Tibial artery (tissue), 4 donors: ENCODE measurements around the gene FRY.

Experiments
- DNase-seq, 2 donors: peaks; one replicate each; pipeline ENCODE4 v3.0.0-alpha.2; 2019
- H3K27ac ChIP-seq, 2 donors: fragments of 200-600 bp; sonication (generic) in 1 of 2; 1 replicate in 1 of 2; 2 replicates in 1 of 2; pipeline ENCODE4 v1.5.1; 2018 to 2019; ENCODE audit warnings: mild to moderate bottlenecking in 1 of 2
- H3K27me3 ChIP-seq, 2 donors: fragments of 200-600 bp; sonication (generic) in 1 of 2; one replicate each; pipeline versions ENCODE4 v1.5.1 to v1.6.0; 2016 to 2019
- H3K36me3 ChIP-seq, 3 donors: fragments of 200-600 bp; sonication (generic) in 2 of 3; one replicate each; pipeline ENCODE4 v1.5.1; 2016 to 2019; ENCODE audit warnings: mild to moderate bottlenecking in 2 of 3
- H3K4me1 ChIP-seq, 4 donors: fragments of 200-600 bp; sonication (generic) in 2 of 4; 1 replicate in 3 of 4; 2 replicates in 1 of 4; pipeline ENCODE4 v1.5.1; 2016 to 2019
- H3K4me3 ChIP-seq, 2 donors: fragments of 200-600 bp; sonication (generic) in 1 of 2; 1 replicate in 1 of 2; 2 replicates in 1 of 2; pipeline ENCODE4 v1.5.1; 2018 to 2019; ENCODE audit warnings: mild to moderate bottlenecking in 2 of 2
- H3K9me3 ChIP-seq, 3 donors: fragments of 200-600 bp; sonication (generic) in 1 of 3; one replicate each; pipeline ENCODE4 v1.5.1; 2016 to 2019
- CTCF ChIP-seq, 2 experiments: fragments of 200-600 bp in 1 of 2; fragments of 450-650 bp in 1 of 2; IDR thresholded peaks; one replicate each; pipeline ENCODE4 v1.5.1; 2017 to 2019; ENCODE audit warnings: antibody characterized with exemption in 2 of 2, mild to moderate bottlenecking in 1 of 2, moderate library complexity in 1 of 2
- intact Hi-C: fragments of 100-400 bp; cut with DNase I; formaldehyde crosslinking; loops from one replicate; pipeline ENCODE4 v1.15.0; 2023; ENCODE audit warnings: low total_unique reads

FRY gene

GRCh38 chr13:32036757-32037156 is 5.2 kb downstream of the FRY start:
- peaks cover 0 to 94% (median 30%) of the 10 kb centered on the region in 4 donors for H3K4me1 ChIP-seq
- no peak for DNase-seq
- H3K27ac ChIP-seq = peak overlapping the region; percentile 36 to 55
- H3K36me3 ChIP-seq = no peaks in the 10 kb centered on the region
- H3K27me3 ChIP-seq = no peaks in the 10 kb centered on the region
- intact Hi-C loops = loop anchor here (10.0 kb wide), 1 partner anchor 78 kb away; no protein-coding TSS in a partner anchor
- no peaks in the 10 kb centered on the region for H3K9me3 ChIP-seq
- no peak for TF ChIP-seq CTCF (IDR thresholded peaks at IDR 0.05)
- H3K4me3 ChIP-seq = peak overlapping the region; percentile 25 to 26

- peaks cover 0 to 99% (median 30%) of the 10 kb centered on the region in 4 donors for H3K4me1 ChIP-seq
- intact Hi-C loops = loop anchor here (10.0 kb wide), 1 partner anchor 77 kb away; no protein-coding TSS in a partner anchor
- H3K27me3 ChIP-seq = no peaks in the 10 kb centered on the region
- no peak for TF ChIP-seq CTCF (IDR thresholded peaks at IDR 0.05)
- no peaks in the 10 kb centered on the region for H3K36me3 ChIP-seq
- no peaks in the 10 kb centered on the region for H3K9me3 ChIP-seq
- DNase-seq = no peak
- peak overlapping the region; percentile 36 to 55 for H3K27ac ChIP-seq
- peak overlapping the region; percentile 25 to 26 for H3K4me3 ChIP-seq
Measured at GRCh38 chr13:32037471-32037870, 5.9 kb downstream of the FRY start.

GRCh38 chr13:32038343-32038742 is 6.8 kb downstream of the FRY start:
- Histone ChIP-seq H3K9me3 (no peaks in the 10 kb centered on the region), H3K4me3 (no peak overlapping the region), H3K36me3 (no peaks in the 10 kb centered on the region), H3K27me3 (no peaks in the 10 kb centered on the region), H3K27ac (peak overlapping the region; percentile 24 to 55), H3K4me1 (peaks cover 0 to 92% (median 30%) of the 10 kb centered on the region in 4 donors)
- no peak for DNase-seq
- TF ChIP-seq CTCF (IDR thresholded peaks at IDR 0.05) = no peak
- intact Hi-C loops = loop anchor here (10.0 kb wide), 1 partner anchor 76 kb away; no protein-coding TSS in a partner anchor

- no peak for TF ChIP-seq CTCF (IDR thresholded peaks at IDR 0.05)
- Histone ChIP-seq H3K36me3 (no peaks in the 10 kb centered on the region), H3K4me1 (peaks cover 0 to 85% (median 30%) of the 10 kb centered on the region in 4 donors), H3K27ac (peak overlapping the region; percentile 24 to 55), H3K27me3 (no peaks in the 10 kb centered on the region), H3K9me3 (no peaks in the 10 kb centered on the region), H3K4me3 (no peak overlapping the region)
- intact Hi-C loops = loop anchor here (10.0 kb wide), 1 partner anchor 76 kb away; no protein-coding TSS in a partner anchor
- no peak for DNase-seq
Measured at GRCh38 chr13:32039056-32039455, 7.5 kb downstream of the FRY start.

- TF ChIP-seq CTCF (IDR thresholded peaks at IDR 0.05) = no peak
- H3K27ac ChIP-seq = peak overlapping the region; percentile 24 to 55
- no peaks in the 10 kb centered on the region for H3K27me3 ChIP-seq
- H3K9me3 ChIP-seq = no peaks in the 10 kb centered on the region
- peaks cover 0 to 81% (median 28%) of the 10 kb centered on the region in 4 donors for H3K4me1 ChIP-seq
- H3K4me3 ChIP-seq = no peak overlapping the region
- intact Hi-C loops = loop anchor here (10.0 kb wide), 1 partner anchor 75 kb away; no protein-coding TSS in a partner anchor
- no peaks in the 10 kb centered on the region for H3K36me3 ChIP-seq
- no peak for DNase-seq
Measured at GRCh38 chr13:32039528-32039927, 8.0 kb downstream of the FRY start.
